ENCODE data around the gene APMAP.

Gene APMAP

GRCh38 chr20:24965065-24965919, 27.3 kb downstream of the APMAP start:
- no peak for DNase-seq (ENCODE audit: low read depth)

- no peak for DNase-seq (ENCODE audit: low read depth)
Observed at GRCh38 chr20:24964506-24964840, 28.1 kb downstream of the APMAP start.

- DNase-seq (ENCODE audit: low read depth) = no peak
Observed at GRCh38 chr20:24963672-24964505, 28.7 kb downstream of the APMAP start.

GRCh38 chr20:24962510-24962909, 30.0 kb downstream of the APMAP start:
- no peak for DNase-seq (ENCODE audit: low read depth)

- DNase-seq (ENCODE audit: low read depth) = no peak
Observed at GRCh38 chr20:24962182-24962492, 30.4 kb downstream of the APMAP start.

- no peak for DNase-seq (ENCODE audit: low read depth)
Observed at GRCh38 chr20:24961384-24962181, 31.0 kb downstream of the APMAP start.

GRCh38 chr20:24960861-24961260, 31.7 kb downstream of the APMAP start:
- no peak for DNase-seq (ENCODE audit: low read depth)

- DNase-seq (ENCODE audit: low read depth) = no peak
Observed at GRCh38 chr20:24960302-24960801, 32.2 kb downstream of the APMAP start.

- no peak for DNase-seq (ENCODE audit: low read depth)
Observed at GRCh38 chr20:24959591-24960301, 32.8 kb downstream of the APMAP start.

- no peak for DNase-seq (ENCODE audit: low read depth)
Observed at GRCh38 chr20:24958506-24959385, 33.8 kb downstream of the APMAP start.

GRCh38 chr20:24957326-24958016, 35.1 kb downstream of the APMAP start:
- DNase-seq (ENCODE audit: low read depth) = no peak

GRCh38 chr20:24956001-24956841, 36.3 kb downstream of the APMAP start:
- DNase-seq (ENCODE audit: low read depth) = no peak

- DNase-seq (ENCODE audit: low read depth) = no peak
Observed at GRCh38 chr20:24955045-24955444, 37.5 kb downstream of the APMAP start.

- DNase-seq (ENCODE audit: low read depth) = no peak
Observed at GRCh38 chr20:24954566-24954965, 38.0 kb downstream of the APMAP start.

GRCh38 chr20:24954151-24954550, 38.4 kb downstream of the APMAP start:
- DNase-seq (ENCODE audit: low read depth) = no peak

- no peak for DNase-seq (ENCODE audit: low read depth)
Observed at GRCh38 chr20:24953621-24954133, 38.9 kb downstream of the APMAP start.

- no peak for DNase-seq (ENCODE audit: low read depth)
Observed at GRCh38 chr20:24953209-24953575, 39.4 kb downstream of the APMAP start.

- DNase-seq (ENCODE audit: low read depth) = no peak
Observed at GRCh38 chr20:24952376-24953208, 40.0 kb downstream of the APMAP start.

Measured in T-helper 22 cell (primary cell).